OCI-LY7 (cell line): ENCODE measurements around the gene UNC13B. TPM values are rescaled to one million over a fixed set of nuclear protein-coding genes. Genes with fewer than 3 reads are reported as not detected.
"Not testable (repeated sequence)": the region's sequence is repeated elsewhere in the genome, so short reads cannot be mapped to it uniquely, and the experiment has no call there.

ENCODE experiments used
- BruUV-seq: library from RNA; stranded (reverse); fragments of 400-500 nt; replicated peaks from 2 replicates; lab custom pipeline; 2021; lab: Mats Ljungman, UMichigan
- CTCF ChIA-PET: fragments of 300-600 bp; sonication (Branson Sonifier 250); formaldehyde crosslinking; loops from one replicate; lab custom pipeline; 2022; ENCODE audit warnings: antibody characterized with exemption; ENCODE audit not compliant: unreplicated experiment; lab: Charles Lee
- POLR2A ChIA-PET: fragments of 300-600 bp; sonication (Branson Sonifier 250); formaldehyde crosslinking; loops from one replicate; lab custom pipeline; 2022; ENCODE audit warnings: antibody characterized with exemption; lab: Charles Lee
- DNase-seq: peaks from one replicate; pipeline ENCODE4 v3.0.0-alpha.2; 2015; ENCODE audit warnings: low spot score
- H2AFZ ChIP-seq: fragments of 200-600 bp; sonication (generic), shearing (Covaris generic); 2 replicates; pipeline ENCODE4 v1.6.1; 2014; ENCODE audit warnings: mild to moderate bottlenecking, antibody characterized with exemption, low read length, moderate library complexity
- H3K27ac ChIP-seq: fragments of 200-600 bp; sonication (generic); 2 replicates; pipeline ENCODE4 v1.5.1; 2014; ENCODE audit warnings: mixed run types, low read depth, mild to moderate bottlenecking, moderate library complexity, low read length, inconsistent platforms; ENCODE audit not compliant: poor library complexity, severe bottlenecking
- H3K36me3 ChIP-seq: fragments of 200-600 bp; sonication (generic); 2 replicates; pipeline ENCODE4 v1.6.1; 2014; ENCODE audit warnings: mild to moderate bottlenecking, antibody characterized with exemption, low read length, moderate library complexity, mixed read lengths; ENCODE audit not compliant: insufficient read depth
- H3K4me1 ChIP-seq: fragments of 200-600 bp; sonication (generic); 2 replicates; pipeline ENCODE4 v1.5.1; 2014; ENCODE audit warnings: mild to moderate bottlenecking, low read length; ENCODE audit not compliant: insufficient read depth, poor library complexity, severe bottlenecking
- H3K4me2 ChIP-seq: fragments of 200-600 bp; sonication (generic); 2 replicates; pipeline ENCODE4 v1.6.1; 2014; ENCODE audit warnings: mild to moderate bottlenecking, low read length
- H3K4me3 ChIP-seq: fragments of 200-600 bp; sonication (generic); 2 replicates; pipeline ENCODE4 v1.5.1; 2014; ENCODE audit warnings: mild to moderate bottlenecking, low read depth, low read length; ENCODE audit not compliant: poor library complexity, severe bottlenecking
- H3K79me2 ChIP-seq: fragments of 200-600 bp; sonication (generic); 2 replicates; pipeline ENCODE4 v1.6.1; 2016; ENCODE audit warnings: low read depth, mild to moderate bottlenecking, low read length, moderate library complexity, mixed read lengths; ENCODE audit not compliant: insufficient read depth
- H3K9me2 ChIP-seq: fragments of 200-600 bp; sonication (generic); 2 replicates; pipeline ENCODE4 v1.6.1; 2016; ENCODE audit warnings: mild to moderate bottlenecking, low read length, mixed read lengths; ENCODE audit not compliant: insufficient read depth
- H3K9me3 ChIP-seq: fragments of 200-600 bp; sonication (generic); 2 replicates; pipeline ENCODE4 v1.6.1; 2014; ENCODE audit warnings: mild to moderate bottlenecking, mixed run types, low read length, mixed read lengths
- H4K20me1 ChIP-seq: fragments of 200-600 bp; sonication (generic); 2 replicates; pipeline ENCODE4 v1.6.1; 2014; ENCODE audit warnings: mild to moderate bottlenecking, antibody characterized with exemption, low read length, moderate library complexity, mixed read lengths; ENCODE audit not compliant: insufficient read depth
- CTCF ChIP-seq: fragments of 200-600 bp; sonication (generic); conservative IDR thresholded peaks from 2 replicates; pipeline ENCODE4 v1.5.1; 2014; ENCODE audit warnings: mild to moderate bottlenecking, antibody characterized with exemption, low read length, moderate library complexity, mixed read lengths
- EZH2phosphoT487 ChIP-seq: fragments of 200-600 bp; sonication (generic); IDR thresholded peaks from 2 replicates; pipeline ENCODE4 v1.6.1; 2018; ENCODE audit warnings: low read depth, borderline replicate concordance, mild to moderate bottlenecking, mixed run types, antibody characterized with exemption, low read length, moderate library complexity, mixed read lengths
- intact Hi-C: fragments of 100-400 bp; cut with micrococcal nuclease; formaldehyde crosslinking; loops from one replicate; pipeline ENCODE4 v1.10.0; 2022; ENCODE audit not compliant: unreplicated experiment
- total RNA-seq, 2 experiments: library from RNA; depleted of rRNA in 1 of 2; stranded (reverse); fragments of >200 nt in 1 of 2; shearing (Covaris generic) in 1 of 2; gene quantifications; 2 replicates each; pipeline ENCODE4 v1.2.3, GENCODE V29; 2014 to 2022

UNC13B gene
- total RNA-seq, 2 experiments from 2014 or later = 1.7 to 5.8 TPM

GRCh38 chr9:35136866-35137265 lies 24.9 kb upstream of the UNC13B start:
- intact Hi-C loops = no loop called here
- no peak overlapping the region for H3K4me3 ChIP-seq
- no peaks in the 10 kb centered on the region for H4K20me1 ChIP-seq
- no peaks in the 10 kb centered on the region for H3K4me1 ChIP-seq
- POLR2A ChIA-PET = interaction anchor here (1.1 kb wide), 1 partner anchor 26 kb away, joined by 3 read pairs; no protein-coding TSS in a partner anchor
- no peak overlapping the region for H2AFZ ChIP-seq
- TF ChIP-seq EZH2phosphoT487 (no peak), CTCF (no peak)
- CTCF ChIA-PET = no interaction called here
- H3K9me2 ChIP-seq = no peaks in the 10 kb centered on the region
- peaks cover 5% of the 10 kb centered on the region; the same call in 1 of the 2 replicates for H3K9me3 ChIP-seq
- DNase-seq = no peak
- no peak overlapping the region for H3K4me2 ChIP-seq
- H3K27ac ChIP-seq = no peak overlapping the region
- BruUV-seq = no TSS peak
- no peaks in the 10 kb centered on the region for H3K79me2 ChIP-seq
- no peaks in the 10 kb centered on the region for H3K36me3 ChIP-seq

- Histone ChIP-seq H3K79me2 (no peaks in the 10 kb centered on the region), H3K9me3 (peaks cover 21% of the 10 kb centered on the region; the same call in 1 of the 2 replicates), H2AFZ (no peak overlapping the region), H3K36me3 (no peaks in the 10 kb centered on the region), H3K4me3 (no peak overlapping the region), H3K27ac (no peak overlapping the region), H4K20me1 (no peaks in the 10 kb centered on the region), H3K4me2 (no peak overlapping the region), H3K9me2 (no peaks in the 10 kb centered on the region), H3K4me1 (no peaks in the 10 kb centered on the region)
- DNase-seq = no peak
- POLR2A ChIA-PET = interaction anchor here (0.9 kb wide), 1 partner anchor 284 kb away, joined by 3 read pairs; no protein-coding TSS in a partner anchor
- TF ChIP-seq EZH2phosphoT487 (no peak), CTCF (no peak)
- CTCF ChIA-PET = no interaction called here
- intact Hi-C loops = no loop called here
- no TSS peak for BruUV-seq
These were observed 21.7 kb upstream of the UNC13B start for GRCh38 chr9:35140093-35140492.

GRCh38 chr9:35142037-35142436 lies 19.8 kb upstream of the UNC13B start:
- H3K9me3 ChIP-seq = peaks cover 21% of the 10 kb centered on the region; the same call in 1 of the 2 replicates
- no peak overlapping the region for H2AFZ ChIP-seq
- ChIA-PET POLR2A (no interaction called here), CTCF (no interaction called here)
- no peak overlapping the region for H3K4me3 ChIP-seq
- H4K20me1 ChIP-seq = no peaks in the 10 kb centered on the region
- no peak overlapping the region for H3K27ac ChIP-seq
- intact Hi-C loops = no loop called here
- no peaks in the 10 kb centered on the region for H3K4me1 ChIP-seq
- TF ChIP-seq EZH2phosphoT487 (no peak), CTCF (no peak)
- no peaks in the 10 kb centered on the region for H3K36me3 ChIP-seq
- no peaks in the 10 kb centered on the region for H3K79me2 ChIP-seq
- no peak overlapping the region for H3K4me2 ChIP-seq
- DNase-seq = no peak
- no TSS peak for BruUV-seq
- H3K9me2 ChIP-seq = no peaks in the 10 kb centered on the region

- H3K36me3 ChIP-seq, H3K27ac ChIP-seq, H4K20me1 ChIP-seq, H3K4me3 ChIP-seq, H3K79me2 ChIP-seq, intact Hi-C loops, POLR2A ChIA-PET, H3K4me2 ChIP-seq, H3K9me2 ChIP-seq, CTCF ChIA-PET, BruUV-seq, DNase-seq, H2AFZ ChIP-seq, H3K4me1 ChIP-seq: not testable (repeated sequence)
- peaks cover 19% of the 10 kb centered on the region for H3K9me3 ChIP-seq
These were observed 13.8 kb upstream of the UNC13B start for GRCh38 chr9:35147941-35148563.
